HG03045 (cell line): Measurements from ENCODE around the gene CYP1A1.
A peak's percentile ranks its signal among the peaks of the same experiment; 100 is the strongest.

Experiments used
- ATAC-seq: cut with Tn5 transposase; IDR thresholded peaks from one replicate; pipeline ENCODE4 v1.9.1; 2021; ENCODE audit warnings: mild to moderate bottlenecking, moderate library complexity; ENCODE audit not compliant: unreplicated experiment

The CYP1A1 gene

GRCh38 chr15:74695597-74696397 lies 29.5 kb downstream of the CYP1A1 start, which contains the start of gene EDC3:
Gene EDC3, minus strand, starts transcription at chr15:74696024. Its CDS starts 20,900 bp downstream, at chr15:74675124.
- ATAC-seq: peak; percentile 79

- ATAC-seq: no peak
These were observed 33.0 kb downstream of the CYP1A1 start for GRCh38 chr15:74692327-74692726.

GRCh38 chr15:74683758-74684157 lies 41.6 kb downstream of the CYP1A1 start:
- ATAC-seq: no peak

- ATAC-seq: no peak
These were observed 42.4 kb downstream of the CYP1A1 start for GRCh38 chr15:74682954-74683353.

GRCh38 chr15:74680456-74680855 lies 44.9 kb downstream of the CYP1A1 start:
- no peak for ATAC-seq

- no peak for ATAC-seq
These were observed 48.5 kb downstream of the CYP1A1 start for GRCh38 chr15:74676801-74677200.

GRCh38 chr15:74674161-74674560 lies 51.2 kb downstream of the CYP1A1 start:
- ATAC-seq: no peak

- ATAC-seq: no peak
These were observed 55.7 kb downstream of the CYP1A1 start for GRCh38 chr15:74669627-74670026.
